ENCODE data around the gene DLGAP4.

Gene DLGAP4

GRCh38 chr20:36447101-36447500 lies 141.0 kb downstream of the DLGAP4 start:
- in situ Hi-C loops (cut with HindIII; ENCODE audit: low sequenced_read_pairs) = no loop called here
- DNase-seq (ENCODE audit: low read depth) = no peak
- H3K4me3 ChIP-seq (ENCODE audit: low read depth, low read length) = no peak overlapping the region
- TF ChIP-seq CTCF (IDR thresholded peaks at IDR 0.05; ENCODE audit: low read depth, low read length, missing control alignments) = no peak

GRCh38 chr20:36449663-36450062 lies 143.5 kb downstream of the DLGAP4 start:
- no peak for DNase-seq (ENCODE audit: low read depth)
- in situ Hi-C loops (cut with HindIII; ENCODE audit: low sequenced_read_pairs) = no loop called here
- H3K4me3 ChIP-seq (ENCODE audit: low read depth, low read length) = no peak overlapping the region
- no peak for TF ChIP-seq CTCF (IDR thresholded peaks at IDR 0.05; ENCODE audit: low read depth, low read length, missing control alignments)

GRCh38 chr20:36454332-36454697 lies 148.2 kb downstream of the DLGAP4 start:
- TF ChIP-seq CTCF (IDR thresholded peaks at IDR 0.05; ENCODE audit: low read depth, low read length, missing control alignments) = no peak
- in situ Hi-C loops (cut with HindIII; ENCODE audit: low sequenced_read_pairs) = no loop called here
- DNase-seq (ENCODE audit: low read depth) = no peak
- no peak overlapping the region for H3K4me3 ChIP-seq (ENCODE audit: low read depth, low read length)

- no peak for TF ChIP-seq CTCF (IDR thresholded peaks at IDR 0.05; ENCODE audit: low read depth, low read length, missing control alignments)
- DNase-seq (ENCODE audit: low read depth) = no peak
- in situ Hi-C loops (cut with HindIII; ENCODE audit: low sequenced_read_pairs) = no loop called here
- H3K4me3 ChIP-seq (ENCODE audit: low read depth, low read length) = no peak overlapping the region
Measured at GRCh38 chr20:36454698-36455427, 148.7 kb downstream of the DLGAP4 start.

GRCh38 chr20:36455972-36456625 lies 150.0 kb downstream of the DLGAP4 start:
- TF ChIP-seq CTCF (IDR thresholded peaks at IDR 0.05; ENCODE audit: low read depth, low read length, missing control alignments) = no peak
- H3K4me3 ChIP-seq (ENCODE audit: low read depth, low read length) = no peak overlapping the region
- in situ Hi-C loops (cut with HindIII; ENCODE audit: low sequenced_read_pairs) = no loop called here
- no peak for DNase-seq (ENCODE audit: low read depth)

- in situ Hi-C loops (cut with HindIII; ENCODE audit: low sequenced_read_pairs) = no loop called here
- peak overlapping the region; percentile 86 for H3K4me3 ChIP-seq (ENCODE audit: low read depth, low read length)
- no peak for TF ChIP-seq CTCF (IDR thresholded peaks at IDR 0.05; ENCODE audit: low read depth, low read length, missing control alignments)
- peak; percentile 59 for DNase-seq (ENCODE audit: low read depth)
Measured at GRCh38 chr20:36460648-36461599, 154.8 kb downstream of the DLGAP4 start.

Data from astrocyte of the cerebellum (primary cell).